Measurements from ENCODE around the gene ESR1. TPM values are rescaled to one million over a fixed set of nuclear protein-coding genes. Genes with fewer than 3 reads are reported as not detected.

ESR1 gene
- total and polyA plus RNA-seq, 2 donors (not counting 3 experiments of a cell fraction or from before 2014, with no cell fraction given), result 0.01 TPM; not detected in 1

GRCh38 chr6:151940307-151940706, 132.8 kb downstream of the ESR1 start:
- DNase-seq (ENCODE audit: low read depth, low spot score), result no peak
- Histone ChIP-seq H3K4me2 (ENCODE audit: insufficient read depth, low read length) (no peak overlapping the region), H2AFZ (ENCODE audit: low read depth, low read length) (no peak overlapping the region), H3K9ac (replicated peaks; ENCODE audit: extremely low read depth, insufficient read depth, low read length) (no peak overlapping the region), H3K4me3 (replicated peaks in 1 of 3; ENCODE audit: insufficient read depth in 1 of 3, low read depth in 1 of 3, low read length in 3 of 3) (no peak overlapping the region), H3K9me1 (replicated peaks; ENCODE audit: control insufficient read depth, extremely low read depth, insufficient read depth, low read length) (no peaks in the 10 kb centered on the region), H3K79me2 (ENCODE audit: control insufficient read depth, insufficient read depth, low read length) (no peaks in the 10 kb centered on the region), H3K36me3 (ENCODE audit: control insufficient read depth in 2 of 2, extremely low read depth in 1 of 2, insufficient read depth in 2 of 2, low read length in 2 of 2) (no peaks in the 10 kb centered on the region), H3K4me1 (ENCODE audit: control insufficient read depth, extremely low read depth, insufficient read depth, low read length) (no peaks in the 10 kb centered on the region), H3K27ac (ENCODE audit: insufficient read depth, low read depth, low read length) (no peak overlapping the region), H4K20me1 (replicated peaks; ENCODE audit: control insufficient read depth, extremely low read depth, insufficient read depth, low read length) (no peaks in the 10 kb centered on the region), H3K9me3 (replicated peaks; ENCODE audit: control insufficient read depth, insufficient read depth, low read length) (no peaks in the 10 kb centered on the region), H3K27me3 (ENCODE audit: control insufficient read depth in 2 of 2, insufficient read depth in 2 of 2, low read length in 2 of 2) (peaks cover 0 to 9% of the 10 kb centered on the region in 2 experiments)
- ChIA-PET POLR2A (no interaction called here), CTCF (no interaction called here)
- no peak for FAIRE-seq
- intact Hi-C loops (cut with micrococcal nuclease), result no loop called here
- BruUV-seq (replicated peaks), result no TSS peak
- dilution Hi-C loops (cut with MboI; ENCODE audit: extremely low pct_ligation_motif_present, low sequenced_read_pairs), result no loop called here
- TF ChIP-seq MYC (IDR thresholded peaks at IDR 0.05; ENCODE audit: low read depth, low read length) (no peak), EZH2 (IDR thresholded peaks at IDR 0.05; ENCODE audit: borderline replicate concordance, low read depth, low read length, severe bottlenecking) (no peak), FOS (IDR thresholded peaks at IDR 0.05; ENCODE audit: borderline replicate concordance, insufficient read depth, low read length) (no peak), MAX (IDR thresholded peaks at IDR 0.05; ENCODE audit: insufficient read depth, insufficient read length) (no peak), POLR2AphosphoS5 (IDR thresholded peaks at IDR 0.05; ENCODE audit: insufficient read depth, low read depth, low read length) (no peak), POLR2A (IDR thresholded peaks at IDR 0.05; ENCODE audit: low read depth, low read length) (no peak), CTCF (IDR thresholded peaks at IDR 0.05; ENCODE audit: extremely low read depth in 1 of 2, insufficient read depth in 1 of 2, low read depth in 1 of 2, low read length in 2 of 2) (no peak), GATA2 (IDR thresholded peaks at IDR 0.05; ENCODE audit: insufficient read depth, insufficient read length, low read depth, low read length) (no peak), JUN (IDR thresholded peaks at IDR 0.05; ENCODE audit: borderline replicate concordance, insufficient read depth, insufficient read length, low read depth) (no peak)
